Transverse colon (tissue), 4 donors: ENCODE measurements around the gene CD9.

Source experiments
- CTCF ChIP-seq, 5 experiments: fragments of 200-600 bp in 3 of 5; fragments of 450-650 bp in 2 of 5; sonication (generic) in 3 of 5; IDR thresholded peaks; 1 replicate in 2 of 5; 2 replicates in 3 of 5; pipeline ENCODE4 v1.5.1; 2016 to 2017; ENCODE audit warnings: antibody characterized with exemption in 5 of 5, inconsistent platforms in 3 of 5, mild to moderate bottlenecking in 2 of 5, moderate library complexity in 1 of 5
- POLR2A ChIP-seq: fragments of 450-650 bp; IDR thresholded peaks from one replicate; pipeline ENCODE4 v1.6.1; 2016; ENCODE audit warnings: antibody characterized with exemption, mild to moderate bottlenecking, moderate library complexity
- POLR2AphosphoS5 ChIP-seq, 3 donors: sonication (generic); formaldehyde crosslinking; IDR thresholded peaks; one replicate each; pipeline ENCODE4 v1.6.1; 2016; ENCODE audit warnings: antibody characterized with exemption in 3 of 3

DNA sequence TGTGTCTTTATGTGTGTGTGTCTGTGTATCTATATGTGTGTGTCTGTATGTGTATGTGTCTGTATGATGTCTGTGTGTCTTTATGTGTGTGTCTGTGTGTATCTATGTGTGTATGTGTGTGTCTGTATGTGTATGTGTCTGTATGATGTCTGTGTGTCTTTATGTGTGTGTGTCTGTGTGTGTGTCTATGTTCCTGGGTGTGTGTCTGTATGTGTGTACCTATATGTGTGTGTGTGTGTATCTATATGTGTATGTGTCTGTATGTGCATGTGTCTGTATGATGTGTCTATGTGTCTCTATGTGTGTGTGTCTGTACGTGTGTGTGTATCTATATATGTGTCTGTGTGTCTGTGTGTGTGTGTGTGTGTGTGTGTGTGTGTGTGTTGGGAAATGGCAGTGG lies 19.0 kb upstream of the CD9 start:
- TF ChIP-seq POLR2A (no peak), CTCF (IDR thresholded peaks at IDR 0.05) (no peak), POLR2AphosphoS5 (IDR thresholded peaks at IDR 0.05) (no peak)
